ES-I3 (cell line): ENCODE measurements around the gene NPHP1.
"Not testable (repeated sequence)": the region's sequence is repeated elsewhere in the genome, so short reads cannot be mapped to it uniquely, and the experiment has no call there.

ENCODE experiments used
- H3K36me3 ChIP-seq: 2 replicates; pipeline ENCODE4 v1.6.1; 2013; ENCODE audit warnings: mild to moderate bottlenecking, low read length, control low read depth, moderate library complexity; ENCODE audit not compliant: insufficient read depth
- H3K4me1 ChIP-seq: 2 replicates; pipeline ENCODE4 v1.6.1; 2013; ENCODE audit warnings: mild to moderate bottlenecking, control low read depth, low read length; ENCODE audit not compliant: insufficient read depth
- H3K9ac ChIP-seq: 2 replicates; pipeline ENCODE4 v1.6.1; 2013; ENCODE audit warnings: low read depth, mild to moderate bottlenecking, low read length, moderate library complexity
- H3K9me3 ChIP-seq: 2 replicates; pipeline ENCODE4 v1.6.1; 2013; ENCODE audit warnings: mild to moderate bottlenecking, low read length, moderate library complexity; ENCODE audit not compliant: control insufficient read depth, insufficient read depth

NPHP1 gene

DNA sequence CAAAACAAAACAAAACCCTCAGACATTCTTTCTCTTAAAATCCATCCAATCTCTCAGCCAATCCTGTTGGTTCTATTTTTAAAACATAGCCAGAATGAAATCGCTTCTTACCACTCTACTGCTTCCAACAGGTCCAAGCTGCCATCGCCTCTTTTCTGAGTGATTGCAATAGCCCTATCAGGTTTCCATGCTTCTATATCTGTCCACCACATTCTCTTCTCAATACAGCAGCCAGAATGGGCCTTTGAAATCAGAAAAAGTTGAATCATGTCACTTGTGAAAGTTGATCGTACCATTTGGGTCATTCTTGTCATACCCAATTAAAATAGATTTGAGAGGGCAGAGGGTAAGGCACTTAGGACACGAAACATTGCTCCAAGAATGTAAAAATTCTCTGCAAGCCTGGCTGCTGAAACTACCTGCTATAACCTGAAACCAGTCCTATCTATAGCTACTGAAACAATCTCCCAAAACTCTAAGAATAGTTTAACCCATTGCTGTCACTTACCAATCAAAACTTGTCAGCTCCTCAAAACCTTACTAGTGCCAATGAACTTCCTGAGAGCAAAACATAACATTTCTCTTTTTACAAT lies 10.8 kb upstream of the NPHP1 start:
- no peaks in the 10 kb centered on the region for H3K36me3 ChIP-seq
- no peaks in the 10 kb centered on the region for H3K4me1 ChIP-seq
- no peaks in the 10 kb centered on the region; the same call in 1 of the 2 replicates for H3K9me3 ChIP-seq
- no peak overlapping the region for H3K9ac ChIP-seq

DNA sequence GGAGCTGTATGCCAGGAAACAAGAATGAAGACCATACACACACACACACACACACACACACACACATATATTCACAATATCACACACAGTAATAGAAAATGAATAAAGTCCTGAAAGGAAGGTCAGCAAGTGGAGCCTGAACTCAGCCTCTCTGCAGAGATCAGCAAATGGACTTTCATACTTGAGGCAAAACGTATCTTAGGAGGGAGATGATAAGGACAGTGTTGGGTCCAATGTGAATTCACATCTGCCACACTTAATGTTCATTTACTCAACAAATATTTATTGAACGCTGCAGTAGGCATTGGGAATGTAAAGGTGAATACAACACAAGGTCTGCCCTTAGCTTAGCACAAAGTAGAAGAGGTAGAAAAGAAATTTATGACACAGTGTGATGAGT lies 10.3 kb upstream of the NPHP1 start:
- Histone ChIP-seq H3K9ac (no peak overlapping the region), H3K4me1 (no peaks in the 10 kb centered on the region), H3K9me3 (no peaks in the 10 kb centered on the region; the same call in 1 of the 2 replicates), H3K36me3 (no peaks in the 10 kb centered on the region)

DNA sequence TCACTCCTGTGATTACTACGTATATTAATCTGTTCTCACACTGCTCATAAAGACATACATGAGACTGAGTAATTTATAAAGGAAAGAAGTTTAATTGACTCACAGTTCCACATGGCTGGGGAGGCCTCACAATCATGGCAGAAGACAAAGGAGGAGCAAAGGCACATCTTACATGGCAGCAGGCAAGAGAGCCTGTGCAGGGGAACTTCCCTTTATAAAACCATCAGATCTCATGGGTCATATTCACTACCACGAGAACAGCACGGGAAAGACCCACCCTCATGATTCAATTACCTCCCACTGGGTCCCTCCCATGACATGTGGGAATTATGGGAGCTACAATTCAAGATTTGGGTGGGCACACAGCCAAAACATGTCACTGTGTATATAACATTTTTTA lies 8.7 kb upstream of the NPHP1 start:
- not testable (repeated sequence) for H3K36me3 ChIP-seq, H3K9me3 ChIP-seq, H3K9ac ChIP-seq, H3K4me1 ChIP-seq

DNA sequence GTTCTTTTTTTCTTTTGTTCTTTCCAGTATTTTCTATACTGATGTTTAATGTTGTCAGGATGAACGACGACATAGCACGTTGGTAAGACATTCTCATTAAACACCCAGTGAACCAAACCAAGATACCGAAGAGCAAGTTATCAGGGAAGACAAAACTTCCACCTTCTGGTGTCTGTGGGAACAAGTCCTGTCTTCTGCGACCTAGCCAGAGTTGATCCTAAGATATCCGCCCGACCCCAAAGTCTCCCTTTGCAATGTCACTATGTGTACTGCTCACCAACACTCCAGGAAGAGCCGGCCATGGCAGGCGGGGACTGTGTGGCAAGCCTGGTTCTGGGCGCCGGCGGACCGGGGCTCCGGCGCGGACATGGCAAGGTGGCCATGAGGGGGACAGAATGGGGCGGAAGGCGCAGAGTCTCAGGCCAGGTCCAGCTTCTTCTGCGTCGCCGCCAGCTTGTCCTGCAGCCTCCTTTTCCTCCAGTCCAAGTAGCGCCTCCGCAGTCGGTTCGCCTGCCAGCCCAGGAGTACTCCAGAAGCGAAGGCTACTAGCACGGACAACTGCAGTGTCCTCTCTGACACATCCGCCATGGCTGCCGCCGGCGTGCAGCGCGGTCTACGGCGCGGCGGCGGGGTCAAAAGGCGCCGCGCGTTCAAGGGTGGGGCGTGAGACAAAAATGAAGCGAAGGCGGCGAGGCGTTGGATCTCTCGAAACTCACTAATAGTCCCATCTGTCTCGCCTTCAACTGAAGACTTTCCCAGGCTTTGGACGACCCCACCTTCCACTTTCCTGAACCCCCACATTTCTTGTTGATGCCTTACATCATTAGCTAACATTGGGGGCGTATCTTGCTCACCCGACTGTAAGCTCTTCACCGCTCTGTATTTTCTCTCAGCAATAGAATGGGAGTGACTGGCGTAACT lies 7.4 kb upstream of the NPHP1 start, which contains the start of gene MTLN:
TSS of gene MTLN (minus strand) at position 610 of the 921 bp plus-strand sequence. CDS start at position 588, 22 bp downstream.
- Histone ChIP-seq H3K9me3 (no peaks in the 10 kb centered on the region; the same call in 1 of the 2 replicates), H3K36me3 (no peaks in the 10 kb centered on the region), H3K9ac (no peak within 1 kb of the TSS), H3K4me1 (no peaks in the 10 kb centered on the region)

DNA sequence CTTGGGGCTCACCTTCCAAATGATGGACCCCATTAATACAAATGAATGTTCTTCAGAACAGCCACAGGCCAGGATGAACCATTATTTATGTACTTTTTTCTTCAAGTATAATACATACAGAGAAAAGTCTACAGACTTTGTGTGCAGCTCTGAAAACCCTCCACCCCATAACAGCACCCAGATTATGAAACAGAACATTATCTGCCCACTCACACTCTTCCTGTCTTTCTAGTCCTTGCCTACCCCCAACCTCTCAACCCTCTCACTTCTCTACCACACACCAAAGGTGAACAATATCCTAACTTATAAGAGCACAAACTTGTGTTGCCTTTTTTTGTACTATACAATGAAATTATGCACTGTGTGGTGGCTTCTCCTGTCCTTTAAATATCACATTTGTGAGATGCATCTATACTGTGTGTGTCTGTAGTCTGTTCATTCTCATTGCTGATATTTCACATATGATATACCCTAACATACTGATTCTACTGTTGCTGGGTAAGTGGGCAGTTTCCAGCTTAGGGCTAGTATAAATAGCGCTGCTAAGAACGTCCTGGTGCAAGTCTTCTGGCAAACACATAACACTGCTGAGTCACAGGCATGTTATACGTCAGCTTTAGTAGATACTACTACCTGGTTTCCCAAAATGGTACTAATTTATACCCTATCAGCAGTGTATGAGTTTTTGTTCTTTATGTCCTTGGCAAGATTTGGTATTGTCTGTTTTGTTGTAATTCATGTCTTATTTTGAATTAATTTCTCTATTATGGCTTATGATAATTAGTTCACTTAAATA lies 1.0 kb upstream of the NPHP1 start:
- H3K9ac ChIP-seq, result no peak overlapping the region
- no peaks in the 10 kb centered on the region for H3K36me3 ChIP-seq
- H3K9me3 ChIP-seq, result no peaks in the 10 kb centered on the region
- no peaks in the 10 kb centered on the region for H3K4me1 ChIP-seq

DNA sequence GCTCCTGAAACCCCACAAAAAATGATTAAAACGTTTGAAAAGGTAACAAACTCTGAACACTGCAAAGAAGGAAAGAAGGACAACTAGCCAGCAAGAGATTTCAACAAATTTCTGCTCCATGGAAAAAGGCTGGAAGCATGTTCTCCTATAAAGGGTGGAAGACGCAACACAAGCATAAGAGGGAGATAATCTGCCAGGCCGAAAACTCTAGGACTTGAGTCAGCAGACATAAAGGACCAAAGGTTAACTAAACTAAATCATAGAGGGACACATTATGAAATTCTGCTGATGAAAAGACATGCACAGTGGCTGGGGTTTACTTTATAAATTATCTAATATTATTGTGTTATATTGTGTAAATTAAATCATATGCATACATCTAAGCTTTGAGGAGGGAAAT lies 6.8 kb downstream of the NPHP1 start:
- no peaks in the 10 kb centered on the region for H3K4me1 ChIP-seq
- H3K9ac ChIP-seq, result no peak overlapping the region
- no peaks in the 10 kb centered on the region for H3K9me3 ChIP-seq
- no peaks in the 10 kb centered on the region for H3K36me3 ChIP-seq

DNA sequence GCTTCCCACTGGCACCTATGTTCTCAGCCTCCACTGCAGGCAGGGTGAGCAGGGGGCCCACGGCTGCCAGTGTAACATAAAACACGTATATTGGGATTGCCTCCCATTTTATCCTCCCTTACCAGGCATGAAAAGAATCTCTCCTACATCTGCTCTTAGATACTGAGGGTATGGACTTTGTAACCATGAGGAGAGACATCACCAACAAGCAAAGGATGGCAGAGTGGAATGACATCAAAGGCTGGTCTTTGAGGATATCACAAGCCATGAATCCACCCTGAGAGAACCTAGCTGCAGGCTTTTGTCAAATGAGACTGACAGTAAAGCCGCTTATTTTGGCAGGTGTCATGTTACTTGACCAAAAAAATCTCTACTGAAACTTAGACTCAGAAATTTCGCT lies 7.4 kb downstream of the NPHP1 start:
- no peak overlapping the region for H3K9ac ChIP-seq
- H3K4me1 ChIP-seq, result no peaks in the 10 kb centered on the region
- H3K36me3 ChIP-seq, result no peaks in the 10 kb centered on the region
- H3K9me3 ChIP-seq, result no peaks in the 10 kb centered on the region

DNA sequence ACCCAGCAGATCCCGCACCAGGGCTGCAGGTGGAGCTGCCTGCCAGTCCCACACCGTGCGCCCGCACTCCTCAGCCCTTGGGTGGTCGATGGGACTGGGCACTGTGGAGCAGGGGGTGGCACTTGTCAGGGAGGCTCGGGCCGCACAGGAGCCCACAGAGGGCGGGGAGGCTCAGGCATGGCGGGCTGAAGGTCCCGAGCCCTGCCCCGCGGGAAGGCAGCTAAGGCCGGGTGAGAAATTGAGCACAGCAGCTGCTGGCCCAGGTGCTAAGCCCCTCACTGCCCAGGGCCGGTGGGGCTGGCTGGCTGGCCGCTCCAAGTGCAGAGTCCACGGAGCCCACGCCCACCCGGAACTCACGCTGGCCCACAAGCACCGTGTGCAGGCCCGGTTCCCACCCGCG lies 14.6 kb downstream of the NPHP1 start:
- H3K4me1 ChIP-seq, H3K36me3 ChIP-seq, H3K9me3 ChIP-seq, H3K9ac ChIP-seq: not testable (repeated sequence)

DNA sequence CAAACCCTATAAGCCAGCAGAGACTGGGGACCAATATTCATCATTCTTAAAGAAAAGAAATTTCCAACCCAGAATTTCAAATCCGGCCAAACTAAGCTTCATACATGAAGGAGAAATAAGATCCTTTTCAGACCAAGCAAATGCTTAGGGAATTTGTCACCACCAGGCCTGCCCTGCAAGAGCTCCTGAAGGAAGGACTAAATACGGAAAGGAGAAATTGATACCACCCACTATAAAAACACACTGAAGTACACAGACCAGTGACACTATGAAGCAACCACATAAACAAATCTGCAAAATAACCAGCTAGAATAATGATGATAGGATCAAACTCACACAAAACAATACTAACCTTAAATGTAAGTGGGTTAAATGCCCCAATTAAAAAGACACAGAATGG lies 22.4 kb downstream of the NPHP1 start:
- Histone ChIP-seq H3K9me3 (no peaks in the 10 kb centered on the region), H3K4me1 (no peaks in the 10 kb centered on the region), H3K9ac (no peak overlapping the region), H3K36me3 (no peaks in the 10 kb centered on the region)

DNA sequence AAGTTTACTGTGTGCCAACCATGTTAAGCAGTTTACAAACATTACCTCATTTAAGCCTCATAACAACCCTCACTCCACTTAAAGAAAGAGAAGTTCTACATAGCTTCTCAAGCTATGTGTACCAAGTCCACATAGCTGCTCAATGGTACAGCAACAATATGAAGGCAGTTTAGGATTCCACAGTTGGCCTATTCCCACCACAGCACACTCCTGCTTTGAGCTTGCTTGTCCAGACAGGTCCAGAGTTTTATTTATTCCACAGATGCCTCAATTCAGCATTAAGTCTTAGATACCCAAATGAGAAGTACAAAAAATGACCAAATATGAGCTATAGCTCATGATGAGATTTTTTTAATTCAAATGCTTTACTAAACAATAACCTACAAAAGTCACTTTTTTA lies 24.8 kb downstream of the NPHP1 start:
- no peaks in the 10 kb centered on the region for H3K4me1 ChIP-seq
- no peaks in the 10 kb centered on the region for H3K36me3 ChIP-seq
- no peaks in the 10 kb centered on the region for H3K9me3 ChIP-seq
- no peak overlapping the region for H3K9ac ChIP-seq

DNA sequence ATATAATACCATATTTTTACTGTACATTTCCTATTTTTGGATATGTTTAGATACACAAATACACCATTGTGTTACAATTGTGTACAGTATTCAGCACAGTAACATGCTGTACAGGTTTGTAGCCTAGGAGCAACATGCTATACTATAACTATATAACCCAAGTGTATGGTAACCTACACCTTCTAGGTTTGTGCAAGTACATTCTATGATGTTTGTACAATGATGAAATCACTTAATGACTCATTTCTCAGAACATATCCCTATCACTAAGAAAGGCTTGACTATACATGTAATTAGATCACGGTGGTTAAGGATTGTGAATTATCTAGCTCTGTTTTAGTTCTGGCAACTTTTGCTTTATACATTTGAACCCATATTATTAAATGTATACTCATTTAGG lies 31.3 kb downstream of the NPHP1 start:
- no peaks in the 10 kb centered on the region for H3K36me3 ChIP-seq

DNA sequence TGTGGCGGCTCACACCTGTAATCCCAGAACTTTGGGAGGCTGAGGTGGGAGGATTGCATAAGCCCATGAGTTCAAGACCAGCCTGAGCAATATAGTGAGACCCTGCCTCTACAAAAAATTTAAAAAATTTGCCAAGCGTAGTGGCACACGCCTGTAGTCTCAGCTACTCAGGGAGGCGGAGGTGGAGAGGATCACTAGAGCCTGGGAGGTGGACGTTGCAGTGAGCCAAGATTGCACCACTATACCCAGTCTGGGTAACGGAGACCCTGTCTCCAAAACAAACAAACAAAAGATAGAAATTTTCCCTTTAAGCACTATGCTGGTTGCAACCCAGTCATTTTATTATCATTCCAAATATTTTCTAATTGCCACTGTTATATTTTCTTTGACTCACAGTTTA lies 32.3 kb downstream of the NPHP1 start:
- no peaks in the 10 kb centered on the region for H3K9me3 ChIP-seq
- H3K4me1 ChIP-seq, result peaks cover 8% of the 10 kb centered on the region; the same call in 1 of the 2 replicates
- H3K9ac ChIP-seq, result no peak overlapping the region
- no peaks in the 10 kb centered on the region for H3K36me3 ChIP-seq

More for the DNA sequence above, 31.3 kb downstream of the NPHP1 start:
- Histone ChIP-seq H3K4me1 (no peaks in the 10 kb centered on the region), H3K9ac (no peak overlapping the region), H3K9me3 (no peaks in the 10 kb centered on the region)

DNA sequence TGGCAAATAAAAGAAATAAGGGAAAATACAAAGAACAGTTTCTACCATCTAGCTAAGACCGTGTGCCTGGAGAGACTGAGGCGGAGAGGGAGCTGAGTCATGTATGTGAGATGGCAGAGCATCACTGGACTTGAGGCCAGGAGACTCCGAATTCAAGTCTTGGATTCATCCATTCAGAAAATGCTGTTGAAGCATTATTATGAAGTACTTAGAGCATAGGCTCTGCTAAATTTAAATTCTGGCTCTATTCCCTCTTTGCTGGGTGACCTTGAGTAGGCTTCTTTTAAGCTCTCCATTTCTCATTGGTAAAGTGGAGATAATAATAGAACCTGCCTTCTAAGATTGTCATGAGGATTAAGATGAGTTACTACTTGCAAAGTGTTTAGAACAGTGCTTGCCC lies 34.7 kb downstream of the NPHP1 start:
- H3K9me3 ChIP-seq, result no peaks in the 10 kb centered on the region
- no peaks in the 10 kb centered on the region for H3K36me3 ChIP-seq
- H3K9ac ChIP-seq, result no peak overlapping the region
- peaks cover 19% of the 10 kb centered on the region for H3K4me1 ChIP-seq

DNA sequence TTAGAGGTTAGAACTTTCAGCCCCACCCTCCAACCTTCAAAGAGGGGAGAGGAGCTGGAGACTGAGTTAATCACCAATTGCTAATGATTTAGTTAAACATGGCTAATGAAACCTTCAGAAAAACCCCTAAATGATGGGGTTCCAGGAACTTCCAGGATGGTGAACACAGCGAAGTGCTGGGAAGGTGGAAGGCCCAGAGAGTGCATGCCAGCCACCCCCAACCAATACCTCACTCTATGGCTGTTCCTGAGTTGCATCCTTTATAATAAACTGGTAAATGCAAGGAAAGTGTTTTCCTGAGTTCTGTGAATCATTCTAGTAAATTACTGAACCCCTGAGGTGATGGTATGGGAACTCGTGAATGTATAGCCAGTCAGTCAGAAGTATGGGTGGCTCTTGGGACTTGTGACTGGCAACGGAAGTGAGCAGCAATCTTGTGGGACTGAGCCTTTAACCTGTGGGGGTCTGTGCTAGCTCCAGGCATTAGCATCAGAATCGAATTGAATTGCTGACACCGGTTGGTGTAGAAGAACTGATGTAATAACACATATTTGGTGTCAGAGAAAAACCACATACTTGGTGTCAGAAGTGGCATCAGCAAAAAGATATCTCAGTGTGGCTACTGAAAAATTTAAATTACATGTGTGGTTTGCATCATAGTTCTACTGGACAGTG lies 37.4 kb downstream of the NPHP1 start:
- H3K9ac ChIP-seq, result no peak overlapping the region; the same call in 1 of the 2 replicates
- no peaks in the 10 kb centered on the region for H3K36me3 ChIP-seq
- H3K4me1 ChIP-seq, result peaks cover 19% of the 10 kb centered on the region
- H3K9me3 ChIP-seq, result no peaks in the 10 kb centered on the region
